Keratinocyte (primary cell): Measurements from ENCODE around the gene INHA.

Experiments
- EZH2 ChIP-seq: IDR thresholded peaks from one replicate; pipeline ENCODE4 v1.6.1; 2012; ENCODE audit warnings: inconsistent platforms, mild to moderate bottlenecking, low read length, moderate library complexity
- TF ChIP-seq, protein P1 (sequence below), 3 experiments: IDR thresholded peaks in 1 of 3; conservative IDR thresholded peaks in 1 of 3; optimal IDR thresholded peaks in 1 of 3; 2 replicates in 2 of 3; 3 replicates in 1 of 3; pipeline versions ENCODE3 to v1.5.1; 2011; ENCODE audit warnings: low read length in 3 of 3, mild to moderate bottlenecking in 3 of 3, moderate library complexity in 2 of 3, control low read depth in 1 of 3, inconsistent platforms in 1 of 3; ENCODE audit not compliant: insufficient read depth in 2 of 3; ENCODE audit errors: extremely low read depth in 1 of 3

DNA sequence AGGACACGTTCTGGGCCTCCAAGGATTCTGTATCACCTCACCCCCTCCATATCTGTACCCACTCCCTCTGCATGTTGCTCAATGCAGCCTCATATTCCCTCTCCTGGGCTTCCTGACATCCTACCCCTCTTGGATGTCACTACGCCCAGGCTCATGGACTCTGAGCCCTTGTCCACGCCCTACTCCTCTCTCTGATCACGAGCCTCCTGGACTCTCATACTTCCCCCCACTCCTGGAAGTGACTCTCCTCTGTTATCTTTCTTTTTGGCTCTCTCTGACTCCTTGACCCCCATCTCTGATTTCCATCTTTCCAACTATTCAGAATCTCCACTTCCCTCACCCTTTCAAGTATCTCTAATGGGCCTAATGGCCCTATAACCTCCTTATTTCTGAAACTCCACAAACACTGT lies 26.2 kb upstream of the INHA start:
- TF ChIP-seq, protein P1, sequence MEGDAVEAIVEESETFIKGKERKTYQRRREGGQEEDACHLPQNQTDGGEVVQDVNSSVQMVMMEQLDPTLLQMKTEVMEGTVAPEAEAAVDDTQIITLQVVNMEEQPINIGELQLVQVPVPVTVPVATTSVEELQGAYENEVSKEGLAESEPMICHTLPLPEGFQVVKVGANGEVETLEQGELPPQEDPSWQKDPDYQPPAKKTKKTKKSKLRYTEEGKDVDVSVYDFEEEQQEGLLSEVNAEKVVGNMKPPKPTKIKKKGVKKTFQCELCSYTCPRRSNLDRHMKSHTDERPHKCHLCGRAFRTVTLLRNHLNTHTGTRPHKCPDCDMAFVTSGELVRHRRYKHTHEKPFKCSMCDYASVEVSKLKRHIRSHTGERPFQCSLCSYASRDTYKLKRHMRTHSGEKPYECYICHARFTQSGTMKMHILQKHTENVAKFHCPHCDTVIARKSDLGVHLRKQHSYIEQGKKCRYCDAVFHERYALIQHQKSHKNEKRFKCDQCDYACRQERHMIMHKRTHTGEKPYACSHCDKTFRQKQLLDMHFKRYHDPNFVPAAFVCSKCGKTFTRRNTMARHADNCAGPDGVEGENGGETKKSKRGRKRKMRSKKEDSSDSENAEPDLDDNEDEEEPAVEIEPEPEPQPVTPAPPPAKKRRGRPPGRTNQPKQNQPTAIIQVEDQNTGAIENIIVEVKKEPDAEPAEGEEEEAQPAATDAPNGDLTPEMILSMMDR (optimal IDR thresholded peaks at IDR 0.05 in 1 of 3, IDR thresholded peaks at IDR 0.05 in 1 of 3, conservative IDR thresholded peaks at IDR 0.05 in 1 of 3; ENCODE audit: extremely low read depth in 1 of 3, insufficient read depth in 2 of 3, low read length in 3 of 3) = no peak
- TF ChIP-seq EZH2 = no peak
